IMR-90 (cell line): Measurements from ENCODE around the gene PRKCA. TPM values are rescaled to one million over a fixed set of nuclear protein-coding genes. Genes with fewer than 3 reads are reported as not detected.

Experiments used
- ATAC-seq: fragments of 200-7000 bp; cut with Tn5 transposase; 2 replicates; pipeline ENCODE4 v1.9.1; 2020; ENCODE audit warnings: low read depth, mild to moderate bottlenecking, moderate library complexity
- BruUV-seq: library from RNA; stranded (reverse); fragments of 400-500 nt; replicated peaks from 2 replicates; lab custom pipeline; 2021; lab: Mats Ljungman, UMichigan
- CTCF ChIA-PET: fragments of 300-600 bp; formaldehyde crosslinking; extraction: SDS; loops from one replicate; lab custom pipeline; 2021; ENCODE audit warnings: antibody characterized with exemption; lab: Yijun Ruan, JAX
- POLR2A ChIA-PET: fragments of 300-600 bp; sonication (Branson Sonifier 250); formaldehyde crosslinking; loops from one replicate; lab custom pipeline; 2022; ENCODE audit warnings: antibody characterized with exemption; ENCODE audit not compliant: unreplicated experiment; lab: Charles Lee
- DNase-seq: peaks from one replicate; pipeline ENCODE4 v3.0.0; 2013
- H2AFZ ChIP-seq: replicated peaks from 2 replicates; pipeline ENCODE3; 2013; ENCODE audit warnings: low read length, mild to moderate bottlenecking; ENCODE audit not compliant: poor library complexity
- H2AK5ac ChIP-seq: 2 replicates; pipeline ENCODE4 v1.6.1; 2013; ENCODE audit warnings: low read depth, low read length, inconsistent platforms
- H2AK9ac ChIP-seq: replicated peaks from 2 replicates; pipeline ENCODE3; 2013; ENCODE audit warnings: mild to moderate bottlenecking, low read depth, low read length, moderate library complexity; ENCODE audit not compliant: poor library complexity
- H2BK120ac ChIP-seq: 2 replicates; pipeline ENCODE4 v1.6.1; 2013; ENCODE audit warnings: low read depth, low read length, inconsistent platforms
- H2BK15ac ChIP-seq: 3 replicates; pipeline ENCODE4 v1.6.1; 2013; ENCODE audit warnings: low read depth, low read length, inconsistent platforms
- H2BK20ac ChIP-seq: 2 replicates; pipeline ENCODE4 v1.6.1; 2013; ENCODE audit warnings: low read depth, mild to moderate bottlenecking, inconsistent platforms, low read length, moderate library complexity
- H2BK5ac ChIP-seq: 2 replicates; pipeline ENCODE4 v1.6.1; 2013; ENCODE audit warnings: mild to moderate bottlenecking, low read depth, low read length, inconsistent platforms; ENCODE audit not compliant: poor library complexity, severe bottlenecking
- H3K14ac ChIP-seq: replicated peaks from 2 replicates; pipeline ENCODE4 v1.6.1; 2013; ENCODE audit warnings: low read depth, low read length, inconsistent platforms
- H3K18ac ChIP-seq: 2 replicates; pipeline ENCODE4 v1.6.1; 2013; ENCODE audit warnings: low read depth, low read length, control low read depth
- H3K23ac ChIP-seq: 2 replicates; pipeline ENCODE4 v1.6.1; 2013; ENCODE audit warnings: low read depth, low read length, inconsistent platforms
- H3K27ac ChIP-seq: 2 replicates; pipeline ENCODE4 v1.5.1; 2013; ENCODE audit warnings: mild to moderate bottlenecking, control low read depth, low read length; ENCODE audit not compliant: insufficient read depth
- H3K27me3 ChIP-seq: 2 replicates; pipeline ENCODE4 v1.6.1; 2013; ENCODE audit warnings: low read length; ENCODE audit not compliant: control insufficient read depth, insufficient read depth
- H3K36me3 ChIP-seq: 2 replicates; pipeline ENCODE4 v1.6.1; 2013; ENCODE audit warnings: low read length, mixed read lengths; ENCODE audit not compliant: control insufficient read depth, insufficient read depth
- H3K4ac ChIP-seq: 2 replicates; pipeline ENCODE4 v1.6.1; 2013; ENCODE audit warnings: low read depth, low read length, inconsistent platforms
- H3K4me1 ChIP-seq: 2 replicates; pipeline ENCODE4 v1.6.1; 2013; ENCODE audit warnings: low read length, mixed read lengths; ENCODE audit not compliant: control insufficient read depth, insufficient read depth
- H3K4me2 ChIP-seq: 2 replicates; pipeline ENCODE4 v1.6.1; 2013; ENCODE audit warnings: low read depth, mild to moderate bottlenecking, control low read depth, low read length, moderate library complexity
- H3K4me3 ChIP-seq: 2 replicates; pipeline ENCODE4 v1.5.1; 2013; ENCODE audit warnings: low read depth, mild to moderate bottlenecking, control low read depth, low read length, moderate library complexity; ENCODE audit not compliant: insufficient read depth
- H3K56ac ChIP-seq: 2 replicates; pipeline ENCODE4 v1.6.1; 2013; ENCODE audit warnings: low read length, inconsistent platforms; ENCODE audit not compliant: insufficient read depth; ENCODE audit errors: extremely low read depth
- H3K79me1 ChIP-seq, 2 experiments: 2 replicates each; pipeline ENCODE4 v1.6.1; 2013; ENCODE audit warnings: low read length in 2 of 2, inconsistent platforms in 1 of 2, low read depth in 1 of 2
- H3K9ac ChIP-seq: 2 replicates; pipeline ENCODE4 v1.6.1; 2013; ENCODE audit warnings: low read depth, low read length, control low read depth
- H3K9me1 ChIP-seq: 2 replicates; pipeline ENCODE4 v1.6.1; 2013; ENCODE audit warnings: low read length, inconsistent platforms; ENCODE audit not compliant: insufficient read depth
- H3K9me3 ChIP-seq: 2 replicates; pipeline ENCODE4 v1.6.1; 2013; ENCODE audit warnings: low read length; ENCODE audit not compliant: control insufficient read depth, insufficient read depth
- H4K20me1 ChIP-seq: 2 replicates; pipeline ENCODE4 v1.6.1; 2013; ENCODE audit warnings: low read length, inconsistent platforms; ENCODE audit not compliant: insufficient read depth
- H4K5ac ChIP-seq: 2 replicates; pipeline ENCODE4 v1.6.1; 2013; ENCODE audit warnings: mild to moderate bottlenecking, low read depth, low read length, control low read depth
- H4K8ac ChIP-seq, 2 experiments: 2 replicates each; pipeline ENCODE4 v1.6.1; 2013; ENCODE audit warnings: low read depth in 2 of 2, low read length in 2 of 2, control low read depth in 1 of 2, inconsistent platforms in 1 of 2
- H4K91ac ChIP-seq: 2 replicates; pipeline ENCODE4 v1.6.1; 2013; ENCODE audit warnings: low read depth, low read length, inconsistent platforms; ENCODE audit not compliant: insufficient read depth
- BHLHE40 ChIP-seq: fragments of 150-350 bp; IDR thresholded peaks from 2 replicates; pipeline ENCODE4 v1.6.1; 2016; ENCODE audit warnings: mild to moderate bottlenecking, low read depth, low read length
- CEBPB ChIP-seq: IDR thresholded peaks from 2 replicates; pipeline ENCODE4 v1.6.1; 2012; ENCODE audit warnings: low read depth, low read length, improper control_type of control experiment
- CHD1 ChIP-seq: IDR thresholded peaks from 2 replicates; pipeline ENCODE4 v1.6.1; 2012; ENCODE audit warnings: low read depth, low read length, improper control_type of control experiment
- CTCF ChIP-seq: conservative IDR thresholded peaks from 2 replicates; pipeline ENCODE4 v1.5.1; 2012; ENCODE audit warnings: mild to moderate bottlenecking, low read depth, low read length, improper control_type of control experiment
- FOS ChIP-seq: fragments of 150-350 bp; IDR thresholded peaks from 2 replicates; pipeline ENCODE4 v1.6.1; 2016; ENCODE audit warnings: low read depth, low read length
- MAZ ChIP-seq: IDR thresholded peaks from 2 replicates; pipeline ENCODE4 v1.6.1; 2012; ENCODE audit warnings: low read depth, mild to moderate bottlenecking, low read length, improper control_type of control experiment, moderate library complexity, borderline replicate concordance
- MXI1 ChIP-seq: IDR thresholded peaks from 2 replicates; pipeline ENCODE4 v1.6.1; 2012; ENCODE audit warnings: low read depth, mild to moderate bottlenecking, low read length, moderate library complexity, borderline replicate concordance
- NFE2L2 ChIP-seq: fragments of 150-350 bp; IDR thresholded peaks from 2 replicates; pipeline ENCODE4 v1.6.1; 2016; ENCODE audit warnings: low read depth, mild to moderate bottlenecking, low read length
- SMC3 ChIP-seq: fragments of 150-350 bp; IDR thresholded peaks from 2 replicates; pipeline ENCODE4 v1.6.1; 2016; ENCODE audit warnings: low read depth, mild to moderate bottlenecking, antibody characterized with exemption, low read length, moderate library complexity
- USF2 ChIP-seq: fragments of 150-350 bp; IDR thresholded peaks from 2 replicates; pipeline ENCODE4 v1.6.1; 2017; ENCODE audit warnings: mild to moderate bottlenecking, antibody characterized with exemption, low read length, low read depth
- WGBS, 2 experiments: methylation state at CpG; one replicate each; pipeline versions ENCODE4 v1.1.5 to v1.1.7; 2013; ENCODE audit warnings: missing lambda C conversion rate in 2 of 2; ENCODE audit not compliant: insufficient read length in 1 of 2; ENCODE audit errors: extremely low coverage in 2 of 2; 5-methylcytosine and 5-hydroxymethylcytosine counted together
- dilution Hi-C: fragments of 300-500 bp; cut with HindIII; formaldehyde crosslinking; loops from one replicate; pipeline ENCODE4 v1.14.3; 2018; ENCODE audit warnings: low sequenced_read_pairs; ENCODE audit not compliant: unreplicated experiment
- in situ Hi-C: fragments of 300-500 bp; cut with MboI; formaldehyde crosslinking; loops from 3 replicates; pipeline ENCODE4 v1.14.3; 2019; ENCODE audit warnings: low sequenced_read_pairs, inconsistent platforms, mixed read lengths
- intact Hi-C: fragments of 100-400 bp; cut with micrococcal nuclease; formaldehyde crosslinking; loops from 2 replicates; pipeline ENCODE4 v1.10.0; 2022
- polyA plus RNA-seq, 3 experiments: library from polyadenylated mRNA; depleted of rRNA; stranded (reverse); fragments of >200 nt; gene quantifications; 2 replicates each; pipeline ENCODE4 v1.2.3, GENCODE V29; 2012; ENCODE audit warnings: low replicate concordance in 1 of 3
- total RNA-seq: library from RNA; depleted of rRNA; stranded (reverse); fragments of >200 nt; gene quantifications from 2 replicates; pipeline ENCODE4 v1.2.3, GENCODE V29; 2012

PRKCA gene
- total and polyA plus RNA-seq, 2 of the 4 experiments (the other 2 are of a cell fraction), result 31.0 to 46.0 TPM

GRCh38 chr17:66579556-66579955 is 277.1 kb downstream of the PRKCA start:
- Histone ChIP-seq H2AFZ (peak overlapping the region; percentile 14), H3K79me1 (peaks cover 35 to 67% of the 10 kb centered on the region in 2 experiments), H4K91ac (peak overlapping the region; percentile 97), H3K27ac (peak overlapping the region; percentile 81), H3K4me1 (peaks cover 18% of the 10 kb centered on the region), H4K5ac (peak overlapping the region; percentile 26), H3K56ac (peak overlapping the region; percentile 48; the same call in 1 of the 2 replicates), H3K14ac (peak overlapping the region; percentile 97), H2AK9ac (peak overlapping the region; percentile 91), H2BK20ac (peak overlapping the region; percentile 79), H3K18ac (peak overlapping the region; percentile 48), H2BK15ac (peak overlapping the region; percentile 80; the same call in 2 of the 3 replicates), H3K4ac (peak overlapping the region; percentile 91), H3K4me3 (no peak overlapping the region), H3K9me3 (no peaks in the 10 kb centered on the region), H2AK5ac (peak overlapping the region; percentile 100), H3K23ac (peak overlapping the region; percentile 49), H2BK5ac (peak overlapping the region; percentile 38), H3K27me3 (no peaks in the 10 kb centered on the region), H3K36me3 (peaks cover 2% of the 10 kb centered on the region; the same call in 1 of the 2 replicates), H2BK120ac (peak overlapping the region; percentile 89), H3K4me2 (no peak overlapping the region), H4K8ac (peak overlapping the region; percentile 79 to 93; a peak in 3 of 4 replicates), H4K20me1 (peaks cover 13% of the 10 kb centered on the region), H3K9me1 (peaks cover 24% of the 10 kb centered on the region), H3K9ac (peak overlapping the region; percentile 31; the same call in 1 of the 2 replicates)
- POLR2A ChIA-PET, result no interaction called here
- ATAC-seq (no peak), DNase-seq (no peak)
- no TSS peak for BruUV-seq
- CTCF ChIA-PET, result interaction anchor here (1.0 kb wide), 1 partner anchor 41 kb away, joined by 3 read pairs; no protein-coding TSS in a partner anchor
- WGBS, 2 experiments, result 95% methylated on average over 2 of the region's 4 CpGs; no CpG with 5 or more reads in 1 of the 2 experiments
- in situ Hi-C loops (no loop called here), dilution Hi-C loops (no loop called here), intact Hi-C loops (no loop called here)
- TF ChIP-seq SMC3, result no peak
- no peak for TF ChIP-seq CHD1
- no peak for TF ChIP-seq NFE2L2
- no peak for TF ChIP-seq MXI1
- TF ChIP-seq FOS, result no peak
- no peak for TF ChIP-seq BHLHE40
- TF ChIP-seq CEBPB, result no peak
- TF ChIP-seq MAZ, result no peak
- TF ChIP-seq CTCF, result no peak
- no peak for TF ChIP-seq USF2
